Activated T-cell treated with anti-CD3 and anti-CD28 coated beads, Interleukin-2, amount 50 U/mL, for 4 hours (primary cell): ENCODE measurements around the gene FUT7. TPM values are rescaled to one million over a fixed set of nuclear protein-coding genes. Genes with fewer than 3 reads are reported as not detected.
"Not testable (repeated sequence)": the region's sequence is repeated elsewhere in the genome, so short reads cannot be mapped to it uniquely, and the experiment has no call there.

Experiments used
- ATAC-seq, 2 donors: fragments of 200-7000 bp; cut with Tn5 transposase; one replicate each; pipeline ENCODE4 v1.10.0; 2021
- DNase-seq: peaks from one replicate; pipeline ENCODE4 v3.0.0-alpha.2; 2020
- H3K27me3 Mint-ChIP-seq: one replicate; pipeline ENCODE4 v1.8.0; 2021; ENCODE audit warnings: low read depth, mixed read lengths
- H3K36me3 Mint-ChIP-seq: one replicate; pipeline ENCODE4 v1.8.0; 2022; ENCODE audit warnings: mixed read lengths; ENCODE audit not compliant: insufficient read depth
- H3K4me1 Mint-ChIP-seq: one replicate; pipeline ENCODE4 v1.8.0; 2021; ENCODE audit warnings: low read depth, mixed read lengths
- H3K4me3 Mint-ChIP-seq: one replicate; pipeline ENCODE4 v1.8.0; 2021; ENCODE audit warnings: mild to moderate bottlenecking, moderate library complexity, mixed read lengths
- H3K9me3 Mint-ChIP-seq: one replicate; pipeline ENCODE4 v1.8.0; 2021; ENCODE audit warnings: mixed read lengths
- total RNA-seq, 3 donors: library from RNA; stranded (reverse); gene quantifications; one replicate each; pipeline ENCODE4 v1.2.1, GENCODE V29; 2021

The FUT7 gene
- total RNA-seq, 3 donors from 2014 or later, result 0.74 to 2.4 (median 0.81) TPM

GRCh38 chr9:137006116-137007003 lies 25.5 kb downstream of the FUT7 start:
- no peaks in the 10 kb centered on the region for H3K9me3 Mint-ChIP-seq
- H3K4me1 Mint-ChIP-seq, result peaks cover 7% of the 10 kb centered on the region
- H3K36me3 Mint-ChIP-seq, result no peaks in the 10 kb centered on the region
- no peak overlapping the region for H3K4me3 Mint-ChIP-seq
- H3K27me3 Mint-ChIP-seq, result no peaks in the 10 kb centered on the region
- ATAC-seq (peak; percentile 28 to 44), DNase-seq (no peak)

DNA sequence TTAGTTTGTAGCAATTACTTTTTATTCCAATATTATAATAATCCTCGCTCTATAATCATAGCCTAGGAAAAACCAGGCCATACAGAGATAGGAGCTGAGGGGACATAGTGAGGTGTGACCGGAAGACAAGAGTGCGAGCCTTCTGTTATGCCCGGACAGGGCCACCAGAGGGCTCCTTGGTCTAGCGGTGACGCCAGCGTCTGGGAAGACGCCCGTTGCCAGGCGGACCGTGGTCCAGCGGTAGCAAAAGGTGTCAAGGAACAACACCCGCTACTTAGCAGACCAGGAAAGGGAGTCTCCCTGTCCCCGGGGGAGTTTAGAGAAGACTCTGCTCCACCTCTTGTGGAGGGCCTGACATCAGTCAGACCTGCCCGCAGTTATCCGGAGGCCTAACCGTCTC lies 27.6 kb downstream of the FUT7 start:
- not testable (repeated sequence) for DNase-seq, H3K4me3 Mint-ChIP-seq, H3K27me3 Mint-ChIP-seq, H3K9me3 Mint-ChIP-seq, H3K36me3 Mint-ChIP-seq, ATAC-seq
- peaks cover 15% of the 10 kb centered on the region for H3K4me1 Mint-ChIP-seq

GRCh38 chr9:137002646-137003041 lies 29.2 kb downstream of the FUT7 start:
- no peaks in the 10 kb centered on the region for H3K36me3 Mint-ChIP-seq
- H3K4me1 Mint-ChIP-seq, result peaks cover 23% of the 10 kb centered on the region
- DNase-seq (no peak), ATAC-seq (no peak)
- H3K27me3 Mint-ChIP-seq, result no peaks in the 10 kb centered on the region
- H3K4me3 Mint-ChIP-seq, result no peak overlapping the region
- no peaks in the 10 kb centered on the region for H3K9me3 Mint-ChIP-seq

- ATAC-seq, result no peak
- Mint-ChIP-seq H3K4me3 (no peak overlapping the region), H3K36me3 (no peaks in the 10 kb centered on the region), H3K9me3 (no peaks in the 10 kb centered on the region), H3K27me3 (no peaks in the 10 kb centered on the region), H3K4me1 (peaks cover 27% of the 10 kb centered on the region)
- no peak for DNase-seq
These were observed 29.8 kb downstream of the FUT7 start for GRCh38 chr9:137001857-137002645.

- H3K4me3 Mint-ChIP-seq, result no peak overlapping the region
- peaks cover 31% of the 10 kb centered on the region for H3K4me1 Mint-ChIP-seq
- H3K27me3 Mint-ChIP-seq, result no peaks in the 10 kb centered on the region
- DNase-seq, result no peak
- no peaks in the 10 kb centered on the region for H3K9me3 Mint-ChIP-seq
- no peaks in the 10 kb centered on the region for H3K36me3 Mint-ChIP-seq
- ATAC-seq, result peak; percentile 56 to 65
These were observed 31.5 kb downstream of the FUT7 start for GRCh38 chr9:137000177-137000930.

- no peak for DNase-seq
- Mint-ChIP-seq H3K27me3 (no peaks in the 10 kb centered on the region), H3K9me3 (no peaks in the 10 kb centered on the region), H3K36me3 (peaks cover 2% of the 10 kb centered on the region), H3K4me1 (peaks cover 37% of the 10 kb centered on the region), H3K4me3 (peak overlapping the region; percentile 56)
- ATAC-seq, result no peak
These were observed 34.1 kb downstream of the FUT7 start for GRCh38 chr9:136997830-136998234.

GRCh38 chr9:136997371-136997770 lies 34.5 kb downstream of the FUT7 start:
- peak overlapping the region; percentile 56 for H3K4me3 Mint-ChIP-seq

DNA sequence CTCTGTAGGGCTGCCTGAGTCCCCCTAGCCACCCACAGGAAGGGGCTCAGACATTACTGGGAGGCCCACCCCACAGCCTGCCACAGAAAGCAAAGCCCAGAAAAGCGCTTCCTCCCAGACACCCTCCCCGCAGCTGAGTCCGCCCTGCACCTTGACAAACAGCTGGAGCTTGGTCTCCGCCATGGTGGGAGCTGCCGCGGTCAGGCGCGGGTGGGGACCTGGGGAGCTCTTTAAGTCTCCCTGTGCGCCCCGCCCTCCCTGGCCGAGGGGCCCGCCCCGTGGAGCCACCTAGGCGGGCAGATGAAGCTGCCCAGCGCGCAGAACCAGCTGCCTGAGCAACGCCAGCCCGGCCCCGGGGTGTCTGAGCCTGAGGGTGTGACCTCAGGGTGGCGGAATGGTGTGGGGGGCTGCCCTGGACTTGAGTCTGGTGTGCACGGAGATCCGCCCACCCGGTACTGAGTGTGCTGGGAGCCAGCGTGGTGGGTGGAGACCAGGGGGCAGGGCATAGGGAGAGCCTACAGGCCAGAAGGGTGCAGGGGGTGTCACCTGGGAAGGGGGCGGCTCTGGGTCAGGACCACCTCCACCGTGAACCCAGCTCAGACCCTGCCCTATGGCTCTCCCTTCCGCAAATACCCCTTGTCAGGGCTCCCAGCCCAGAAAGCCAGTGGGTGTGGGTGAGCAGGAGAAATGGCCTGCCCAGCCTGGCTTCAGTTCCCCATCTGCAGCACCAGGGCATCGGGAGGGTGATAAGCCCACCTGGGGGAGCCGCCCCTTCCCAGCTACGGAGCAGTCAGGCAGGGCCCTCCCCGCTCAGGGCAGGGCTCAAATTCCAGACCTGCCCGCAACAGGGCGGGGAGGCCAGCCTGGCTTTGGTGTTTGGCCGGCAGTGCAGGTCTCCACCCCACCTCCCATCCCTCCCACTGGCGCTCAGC lies 35.3 kb downstream of the FUT7 start, which contains the start of gene CLIC3:
Gene CLIC3 (minus strand): TSS at position 208 of the 932 bp plus-strand sequence. CDS start 25 bp downstream, at position 183.
- no peaks in the 10 kb centered on the region for H3K9me3 Mint-ChIP-seq
- DNase-seq, result peak; percentile 40
- peaks cover 2% of the 10 kb centered on the region for H3K36me3 Mint-ChIP-seq
- H3K4me3 Mint-ChIP-seq, result peak within 1 kb of the TSS; percentile 62
- ATAC-seq, result no peak
- no peaks in the 10 kb centered on the region for H3K27me3 Mint-ChIP-seq
- peaks cover 40% of the 10 kb centered on the region for H3K4me1 Mint-ChIP-seq

More at GRCh38 chr9:136997371-136997770, 34.5 kb downstream of the FUT7 start:
- ATAC-seq, result no peak
- Mint-ChIP-seq H3K9me3 (no peaks in the 10 kb centered on the region), H3K36me3 (peaks cover 2% of the 10 kb centered on the region), H3K4me1 (peaks cover 40% of the 10 kb centered on the region), H3K27me3 (no peaks in the 10 kb centered on the region)
- no peak for DNase-seq

- Mint-ChIP-seq H3K9me3 (no peaks in the 10 kb centered on the region), H3K4me3 (peak overlapping the region; percentile 62), H3K27me3 (no peaks in the 10 kb centered on the region), H3K4me1 (peaks cover 47% of the 10 kb centered on the region), H3K36me3 (peaks cover 2% of the 10 kb centered on the region)
- DNase-seq (no peak), ATAC-seq (no peak)
These were observed 36.0 kb downstream of the FUT7 start for GRCh38 chr9:136995772-136996311.

- no peak for ATAC-seq
- no peaks in the 10 kb centered on the region for H3K9me3 Mint-ChIP-seq
- H3K36me3 Mint-ChIP-seq, result peaks cover 2% of the 10 kb centered on the region
- H3K4me1 Mint-ChIP-seq, result peaks cover 43% of the 10 kb centered on the region
- no peak for DNase-seq
- H3K27me3 Mint-ChIP-seq, result no peaks in the 10 kb centered on the region
- H3K4me3 Mint-ChIP-seq, result no peak overlapping the region
These were observed 36.5 kb downstream of the FUT7 start for GRCh38 chr9:136995362-136995761.

GRCh38 chr9:136994888-136995230 lies 37.0 kb downstream of the FUT7 start:
- DNase-seq (no peak), ATAC-seq (no peak)
- Mint-ChIP-seq H3K27me3 (no peaks in the 10 kb centered on the region), H3K36me3 (peaks cover 2% of the 10 kb centered on the region), H3K4me1 (peaks cover 38% of the 10 kb centered on the region), H3K9me3 (no peaks in the 10 kb centered on the region), H3K4me3 (no peak overlapping the region)

DNA sequence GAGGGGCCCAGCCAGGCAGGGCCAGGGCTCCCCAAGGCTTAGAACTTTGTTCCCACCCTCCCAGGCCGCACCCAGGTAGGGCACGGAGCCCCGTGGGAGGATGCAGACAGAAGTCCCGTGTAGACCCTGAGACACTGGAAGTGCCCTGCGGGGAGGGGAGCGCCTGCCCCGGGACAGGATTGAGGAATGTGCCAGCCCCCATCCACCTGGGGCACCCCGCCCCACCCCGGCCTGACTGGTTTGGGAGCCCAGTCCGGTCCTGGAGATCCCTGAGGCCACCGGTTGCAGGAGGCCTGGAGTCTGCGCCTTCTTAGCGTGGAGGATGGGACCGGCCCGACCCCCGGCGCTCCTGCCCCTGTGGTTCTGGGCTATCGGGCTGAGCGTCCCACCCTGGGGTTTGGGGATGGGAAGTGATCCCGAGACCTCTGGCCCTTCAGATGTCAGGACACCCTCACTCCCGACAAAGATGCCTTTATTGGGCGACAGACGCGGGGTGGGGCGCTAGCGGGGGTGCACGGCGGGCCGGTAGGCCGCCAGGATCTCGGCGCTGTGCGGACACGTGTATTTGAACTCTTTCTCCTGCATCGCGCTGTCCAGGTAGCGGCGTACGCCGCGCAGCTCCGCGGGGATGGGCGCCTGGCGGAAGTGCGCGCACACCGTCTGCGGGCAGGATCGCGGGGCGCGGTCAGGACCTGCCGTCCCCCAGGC lies 37.6 kb downstream of the FUT7 start:
- no peaks in the 10 kb centered on the region for H3K9me3 Mint-ChIP-seq
- H3K4me3 Mint-ChIP-seq, result no peak overlapping the region
- H3K4me1 Mint-ChIP-seq, result peaks cover 38% of the 10 kb centered on the region
- H3K36me3 Mint-ChIP-seq, result peaks cover 2% of the 10 kb centered on the region
- H3K27me3 Mint-ChIP-seq, result no peaks in the 10 kb centered on the region
- ATAC-seq, result no peak
- DNase-seq, result no peak
